GM18870 (cell line): Measurements from ENCODE around the gene CCL23.

Experiments used
- ATAC-seq: cut with Tn5 transposase; IDR thresholded peaks from one replicate; pipeline ENCODE4 v1.9.1; 2021; ENCODE audit warnings: moderate library complexity; ENCODE audit not compliant: unreplicated experiment

The CCL23 gene

GRCh38 chr17:35972066-35972465 lies 45.7 kb downstream of the CCL23 start:
- no peak for ATAC-seq

- no peak for ATAC-seq
Observed at GRCh38 chr17:35969558-35970380, 48.0 kb downstream of the CCL23 start.

GRCh38 chr17:35968520-35969054 lies 49.2 kb downstream of the CCL23 start:
- ATAC-seq = no peak

GRCh38 chr17:35965272-35965671 lies 52.5 kb downstream of the CCL23 start:
- no peak for ATAC-seq

- no peak for ATAC-seq
Observed at GRCh38 chr17:35963663-35964062, 54.1 kb downstream of the CCL23 start.
